ENCODE measurements around the gene PFDN4. TPM values are rescaled to one million over a fixed set of nuclear protein-coding genes. Genes with fewer than 3 reads are reported as not detected.
"Not testable (repeated sequence)": the region's sequence is repeated elsewhere in the genome, so short reads cannot be mapped to it uniquely, and the experiment has no call there.

PFDN4 gene
- total RNA-seq, 1 donor from 2014 or later = 72.6 TPM

DNA sequence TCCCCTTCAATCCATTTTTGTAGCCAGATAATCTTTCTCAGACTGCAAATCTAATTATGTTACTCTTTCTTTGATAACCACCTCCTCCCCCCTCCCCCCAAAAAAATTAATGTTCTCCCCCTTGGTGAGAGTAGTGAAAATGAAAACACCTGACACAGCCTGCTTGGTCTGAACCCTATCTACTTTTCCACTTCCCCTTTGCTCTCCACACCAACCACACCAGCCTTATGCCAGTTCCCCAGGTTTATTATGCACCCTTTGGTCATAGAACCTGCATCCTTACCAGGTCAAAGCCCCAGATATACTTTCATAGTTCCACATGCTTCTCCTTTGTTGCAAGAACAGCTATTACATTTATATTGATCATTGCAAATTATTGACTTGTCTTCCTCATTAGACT is 19.4 kb downstream of the PFDN4 start:
- no peak overlapping the region for H3K27ac Mint-ChIP-seq
- intact Hi-C loops (cut with micrococcal nuclease) = no loop called here
- H3K9me3 Mint-ChIP-seq = peaks cover 15% of the 10 kb centered on the region
- peaks cover 3% of the 10 kb centered on the region for H3K27me3 Mint-ChIP-seq (ENCODE audit: insufficient read depth)
- DNase-seq (ENCODE audit: low spot score) = no peak
- H3K4me1 Mint-ChIP-seq (ENCODE audit: low read depth) = peaks cover 11% of the 10 kb centered on the region
- no peak overlapping the region for H3K4me3 Mint-ChIP-seq
- peaks cover 1% of the 10 kb centered on the region for H3K36me3 Mint-ChIP-seq (ENCODE audit: low read depth)

DNA sequence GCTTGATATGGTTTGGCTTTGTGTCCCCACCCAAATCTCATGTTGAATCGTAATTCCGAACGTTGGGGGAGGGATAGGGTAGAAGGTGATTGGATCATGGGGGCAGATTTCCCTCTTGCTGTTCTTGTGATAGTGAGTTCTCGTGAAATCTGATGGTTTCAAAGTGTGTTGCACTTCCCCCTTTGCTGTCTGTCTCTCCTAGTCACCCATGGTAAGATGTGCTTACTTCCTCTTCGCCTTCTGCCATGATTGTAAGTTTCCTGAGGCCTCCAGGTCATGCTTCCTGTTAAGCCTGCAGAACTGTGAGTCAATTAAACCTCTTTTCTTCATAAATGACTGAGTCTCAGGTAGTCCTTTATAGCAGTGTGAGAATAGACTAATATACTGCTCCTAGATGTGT is 19.9 kb downstream of the PFDN4 start:
- no peak for DNase-seq (ENCODE audit: low spot score)
- intact Hi-C loops (cut with micrococcal nuclease) = no loop called here
- peaks cover 6% of the 10 kb centered on the region for H3K4me1 Mint-ChIP-seq (ENCODE audit: low read depth)

DNA sequence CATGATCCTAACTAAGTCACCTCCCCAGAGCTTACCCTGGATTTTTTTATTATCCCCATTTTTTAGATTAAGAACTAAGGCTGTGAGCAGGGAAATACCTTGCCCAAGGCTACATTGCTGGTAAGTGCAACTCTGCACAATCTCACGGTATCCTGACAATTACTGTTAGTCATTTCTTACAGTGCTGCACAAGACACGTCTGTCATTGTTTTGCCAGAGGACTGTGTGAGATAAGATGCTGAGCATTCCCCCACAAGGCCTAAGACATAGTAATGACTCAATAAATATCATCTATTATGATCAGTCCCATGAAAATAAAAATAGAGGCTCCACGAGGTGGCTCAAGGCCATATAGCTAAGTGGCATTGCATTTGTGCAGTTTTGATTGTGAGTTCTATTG is 21.0 kb downstream of the PFDN4 start:
- Mint-ChIP-seq H3K36me3 (ENCODE audit: low read depth) (peaks cover 1% of the 10 kb centered on the region), H3K27me3 (ENCODE audit: insufficient read depth) (peaks cover 5% of the 10 kb centered on the region), H3K27ac (no peak overlapping the region), H3K4me1 (ENCODE audit: low read depth) (peaks cover 6% of the 10 kb centered on the region), H3K4me3 (no peak overlapping the region), H3K9me3 (peaks cover 19% of the 10 kb centered on the region)
- no peak for DNase-seq (ENCODE audit: low spot score)
- intact Hi-C loops (cut with micrococcal nuclease) = no loop called here

More for the DNA sequence above, 19.9 kb downstream of the PFDN4 start:
- Mint-ChIP-seq H3K27ac (no peak overlapping the region), H3K27me3 (ENCODE audit: insufficient read depth) (peaks cover 5% of the 10 kb centered on the region), H3K9me3 (peaks cover 19% of the 10 kb centered on the region), H3K36me3 (ENCODE audit: low read depth) (peaks cover 1% of the 10 kb centered on the region), H3K4me3 (no peak overlapping the region)

DNA sequence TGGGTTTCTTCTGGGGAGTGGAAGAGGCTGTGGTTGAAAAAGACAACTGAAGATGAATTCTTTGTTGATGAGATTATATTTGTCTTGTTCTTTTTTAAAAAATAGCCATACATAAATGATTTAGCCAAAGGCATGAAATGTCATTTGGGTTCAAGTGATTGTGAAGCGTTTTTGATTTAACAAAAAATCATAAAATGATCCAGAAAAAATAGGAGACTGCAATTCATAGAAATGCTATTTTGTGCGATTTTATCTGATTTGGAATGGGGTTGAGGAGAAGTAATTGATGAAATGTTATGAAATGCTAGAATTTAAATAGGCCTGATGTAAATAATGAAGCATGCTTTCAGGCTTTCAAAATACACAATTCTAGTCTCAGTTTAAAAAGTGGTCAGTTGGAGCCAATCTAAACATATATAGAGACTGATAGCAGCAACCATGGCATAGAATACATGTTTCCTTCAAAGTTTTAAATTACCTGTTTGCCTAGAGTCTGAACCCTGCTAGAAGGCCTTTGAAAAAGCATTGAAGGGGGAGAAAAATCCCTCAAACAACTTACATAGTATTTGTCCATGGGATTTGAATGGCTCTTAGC is 21.8 kb downstream of the PFDN4 start:
- Mint-ChIP-seq H3K27me3 (ENCODE audit: insufficient read depth) (peaks cover 5% of the 10 kb centered on the region), H3K36me3 (ENCODE audit: low read depth) (peaks cover 1% of the 10 kb centered on the region), H3K9me3 (peaks cover 19% of the 10 kb centered on the region), H3K4me3 (no peak overlapping the region), H3K27ac (no peak overlapping the region), H3K4me1 (ENCODE audit: low read depth) (peaks cover 6% of the 10 kb centered on the region)
- intact Hi-C loops (cut with micrococcal nuclease) = no loop called here
- DNase-seq (ENCODE audit: low spot score) = no peak

DNA sequence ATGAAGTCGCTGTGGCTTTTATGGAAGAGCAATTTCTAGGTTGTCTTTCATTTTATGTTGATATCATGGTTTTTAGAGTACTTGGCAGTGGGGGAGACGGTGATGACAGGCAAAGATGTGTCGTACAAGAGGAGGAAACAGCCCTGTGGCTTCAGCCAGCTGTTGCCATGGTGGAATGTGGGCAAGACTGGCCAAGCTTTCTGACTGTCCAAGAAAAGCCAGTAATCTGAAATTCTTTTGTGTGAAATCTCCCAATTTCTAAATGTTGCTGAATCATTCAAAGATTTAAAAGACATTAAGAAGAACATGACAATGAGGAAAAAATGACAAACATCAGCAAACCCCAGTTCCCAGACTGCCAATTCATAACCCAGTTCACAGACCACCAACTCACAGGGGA is 23.1 kb downstream of the PFDN4 start:
- peaks cover 1% of the 10 kb centered on the region for H3K36me3 Mint-ChIP-seq (ENCODE audit: low read depth)
- peaks cover 5% of the 10 kb centered on the region for H3K27me3 Mint-ChIP-seq (ENCODE audit: insufficient read depth)
- H3K9me3 Mint-ChIP-seq = peaks cover 23% of the 10 kb centered on the region
- DNase-seq (ENCODE audit: low spot score) = no peak
- peaks cover 6% of the 10 kb centered on the region for H3K4me1 Mint-ChIP-seq (ENCODE audit: low read depth)
- H3K27ac Mint-ChIP-seq = no peak overlapping the region
- intact Hi-C loops (cut with micrococcal nuclease) = no loop called here
- no peak overlapping the region for H3K4me3 Mint-ChIP-seq

DNA sequence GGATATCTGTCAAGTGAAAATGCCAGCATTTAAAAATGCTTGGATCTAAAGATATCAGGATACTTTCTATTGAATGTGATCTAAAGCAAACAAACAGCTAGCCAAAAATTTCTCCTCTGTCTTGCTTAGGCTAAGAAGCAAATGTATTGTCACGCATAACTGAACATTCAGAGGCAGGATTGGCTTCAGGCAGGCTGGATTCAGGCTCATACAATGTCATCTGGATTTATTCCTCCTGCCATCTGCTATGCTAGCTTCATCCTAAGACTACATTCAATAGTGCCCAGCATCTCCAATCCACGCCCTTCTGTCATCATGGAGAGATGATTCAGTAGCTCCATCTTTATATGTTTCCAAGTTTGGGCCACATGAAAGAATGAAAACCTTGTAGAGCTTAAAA is 27.1 kb downstream of the PFDN4 start:
- no peak overlapping the region for H3K27ac Mint-ChIP-seq

DNA sequence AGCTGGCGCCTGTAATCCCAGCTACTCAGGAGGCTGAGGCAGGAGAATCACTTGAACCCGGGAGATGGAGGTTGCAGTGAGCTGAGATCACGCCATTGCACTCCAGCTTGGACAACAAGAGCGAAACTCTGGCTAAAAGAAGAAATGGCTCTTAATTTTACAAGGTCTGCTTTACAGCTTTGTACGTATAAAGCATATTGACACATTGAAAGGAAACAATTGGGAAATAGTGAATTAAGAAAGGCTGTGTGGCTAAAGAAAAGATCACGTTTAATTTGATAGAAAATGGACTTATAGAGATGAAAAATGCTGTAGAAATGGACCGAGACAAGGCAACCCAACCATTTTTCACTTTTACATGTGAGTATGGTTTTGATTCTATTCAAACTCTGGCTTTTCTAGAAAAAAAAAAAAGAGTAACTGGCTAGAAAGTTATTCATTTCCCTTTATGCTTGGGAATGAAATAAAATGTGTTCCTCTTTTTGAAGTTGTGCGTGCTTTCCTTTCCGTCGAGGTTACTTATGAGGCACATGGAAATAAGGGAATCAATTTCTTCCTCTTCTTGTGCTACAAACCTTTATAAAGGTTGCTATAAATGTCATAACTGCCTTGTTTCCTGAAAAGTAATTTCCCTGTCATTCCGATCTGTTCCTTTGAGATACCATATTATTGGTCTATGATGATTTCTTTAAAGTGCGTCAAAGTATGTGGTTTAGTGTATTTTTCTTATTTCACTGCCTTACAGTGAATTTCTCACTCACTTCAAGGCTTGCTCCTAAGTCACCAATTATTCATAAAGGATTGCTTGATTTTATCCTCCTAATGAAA is 29.4 kb downstream of the PFDN4 start:
- Mint-ChIP-seq H3K36me3 (ENCODE audit: low read depth) (no peaks in the 10 kb centered on the region), H3K27ac (no peak overlapping the region), H3K4me1 (ENCODE audit: low read depth) (no peaks in the 10 kb centered on the region), H3K9me3 (peaks cover 8% of the 10 kb centered on the region), H3K4me3 (no peak overlapping the region), H3K27me3 (ENCODE audit: insufficient read depth) (peaks cover 4% of the 10 kb centered on the region)
- no peak for DNase-seq (ENCODE audit: low spot score)
- intact Hi-C loops (cut with micrococcal nuclease) = no loop called here

More for the DNA sequence above, 27.1 kb downstream of the PFDN4 start:
- Mint-ChIP-seq H3K27me3 (ENCODE audit: insufficient read depth) (peaks cover 5% of the 10 kb centered on the region), H3K36me3 (ENCODE audit: low read depth) (no peaks in the 10 kb centered on the region), H3K9me3 (peaks cover 12% of the 10 kb centered on the region), H3K4me3 (no peak overlapping the region), H3K4me1 (ENCODE audit: low read depth) (no peaks in the 10 kb centered on the region)
- no peak for DNase-seq (ENCODE audit: low spot score)
- intact Hi-C loops (cut with micrococcal nuclease) = no loop called here

DNA sequence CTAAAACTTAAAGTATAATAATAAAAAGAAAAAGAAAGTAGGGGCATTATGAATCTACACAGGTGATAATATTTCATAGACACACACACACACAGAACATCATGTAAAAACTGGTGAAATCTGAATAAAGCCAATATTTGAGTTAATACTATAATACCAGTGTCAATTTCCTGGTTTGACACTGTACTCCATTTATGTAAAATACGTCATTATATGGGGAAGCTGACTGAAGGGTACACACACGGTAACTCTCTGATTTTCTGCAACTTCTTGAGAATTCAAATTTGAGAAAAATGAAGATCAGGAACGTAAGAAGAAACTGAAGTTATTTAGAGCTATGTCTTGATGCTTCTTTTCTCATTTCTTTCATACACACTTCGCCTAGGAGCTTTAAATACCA is 36.2 kb downstream of the PFDN4 start:
- Mint-ChIP-seq H3K4me1 (ENCODE audit: low read depth) (no peaks in the 10 kb centered on the region), H3K9me3 (no peaks in the 10 kb centered on the region), H3K27ac (no peak overlapping the region), H3K36me3 (ENCODE audit: low read depth) (no peaks in the 10 kb centered on the region), H3K4me3 (no peak overlapping the region), H3K27me3 (ENCODE audit: insufficient read depth) (peaks cover 6% of the 10 kb centered on the region)
- intact Hi-C loops (cut with micrococcal nuclease) = no loop called here
- DNase-seq (ENCODE audit: low spot score) = no peak

DNA sequence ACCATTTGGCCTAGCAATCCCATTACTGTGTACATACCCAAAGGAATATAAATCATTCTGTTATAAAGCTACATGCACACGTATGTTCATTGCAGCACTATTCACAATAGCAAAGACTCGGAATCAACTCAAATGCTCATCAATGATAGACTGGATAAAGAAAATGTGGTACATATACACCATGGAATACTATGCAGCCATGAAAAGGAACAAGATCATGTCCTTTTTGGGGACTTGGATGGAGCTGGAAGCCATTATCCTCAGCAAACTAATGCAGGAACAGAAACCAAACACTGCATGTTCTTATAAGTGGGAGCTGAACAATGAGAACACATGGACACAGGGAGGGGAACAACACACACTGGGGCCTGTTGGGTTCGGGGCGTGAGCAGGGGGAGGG is 40.8 kb downstream of the PFDN4 start:
- intact Hi-C loops (cut with micrococcal nuclease); H3K27me3 Mint-ChIP-seq (ENCODE audit: insufficient read depth); H3K9me3 Mint-ChIP-seq; H3K27ac Mint-ChIP-seq; H3K4me1 Mint-ChIP-seq (ENCODE audit: low read depth); DNase-seq (ENCODE audit: low spot score); H3K36me3 Mint-ChIP-seq (ENCODE audit: low read depth); H3K4me3 Mint-ChIP-seq: not testable (repeated sequence)

DNA sequence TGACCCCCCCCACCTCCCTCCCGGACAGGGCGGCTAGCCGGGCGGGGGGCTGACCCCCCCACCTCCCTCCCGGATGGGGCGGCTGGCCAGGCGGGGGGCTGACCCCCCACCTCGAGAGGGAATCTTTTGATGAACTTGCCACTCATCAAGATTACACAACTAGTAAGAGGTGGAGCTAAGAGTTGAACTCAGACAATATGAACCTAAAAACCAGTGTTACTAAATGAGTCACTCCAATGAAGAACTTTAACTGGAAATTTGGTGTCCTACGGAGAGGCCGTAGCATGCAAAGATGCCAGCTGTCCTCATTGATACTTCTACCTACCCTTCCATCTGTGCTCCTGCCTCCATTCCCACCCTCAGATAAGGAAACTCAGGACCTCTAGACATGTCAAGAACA is 42.8 kb downstream of the PFDN4 start:
- no peaks in the 10 kb centered on the region for H3K9me3 Mint-ChIP-seq
- intact Hi-C loops (cut with micrococcal nuclease) = no loop called here
- H3K36me3 Mint-ChIP-seq (ENCODE audit: low read depth) = no peaks in the 10 kb centered on the region
- peaks cover 2% of the 10 kb centered on the region for H3K27me3 Mint-ChIP-seq (ENCODE audit: insufficient read depth)
- no peak for DNase-seq (ENCODE audit: low spot score)
- no peaks in the 10 kb centered on the region for H3K4me1 Mint-ChIP-seq (ENCODE audit: low read depth)
- H3K4me3 Mint-ChIP-seq = no peak overlapping the region
- no peak overlapping the region for H3K27ac Mint-ChIP-seq

DNA sequence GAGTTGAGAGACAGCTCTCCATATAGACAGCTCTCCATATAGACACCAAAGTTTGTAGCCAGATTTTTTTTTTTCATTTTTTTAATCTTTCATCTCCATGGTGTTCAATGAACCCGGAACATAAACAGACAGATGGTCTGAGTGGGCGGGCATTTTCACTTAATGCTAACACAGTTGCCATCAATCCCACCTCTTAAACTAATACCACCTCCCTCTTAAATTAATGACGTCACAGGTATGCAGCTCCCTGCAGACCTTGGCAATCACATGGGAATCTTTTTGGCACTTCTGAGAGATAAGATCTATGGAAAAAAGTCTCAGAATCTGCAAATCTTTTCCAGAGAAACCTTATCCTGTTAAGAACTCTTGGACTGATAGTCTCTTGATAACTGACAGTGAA is 43.2 kb downstream of the PFDN4 start:
- Mint-ChIP-seq H3K27ac (no peak overlapping the region), H3K27me3 (ENCODE audit: insufficient read depth) (peaks cover 2% of the 10 kb centered on the region), H3K9me3 (no peaks in the 10 kb centered on the region), H3K4me1 (ENCODE audit: low read depth) (no peaks in the 10 kb centered on the region), H3K4me3 (no peak overlapping the region), H3K36me3 (ENCODE audit: low read depth) (no peaks in the 10 kb centered on the region)
- intact Hi-C loops (cut with micrococcal nuclease) = no loop called here
- DNase-seq (ENCODE audit: low spot score) = no peak

DNA sequence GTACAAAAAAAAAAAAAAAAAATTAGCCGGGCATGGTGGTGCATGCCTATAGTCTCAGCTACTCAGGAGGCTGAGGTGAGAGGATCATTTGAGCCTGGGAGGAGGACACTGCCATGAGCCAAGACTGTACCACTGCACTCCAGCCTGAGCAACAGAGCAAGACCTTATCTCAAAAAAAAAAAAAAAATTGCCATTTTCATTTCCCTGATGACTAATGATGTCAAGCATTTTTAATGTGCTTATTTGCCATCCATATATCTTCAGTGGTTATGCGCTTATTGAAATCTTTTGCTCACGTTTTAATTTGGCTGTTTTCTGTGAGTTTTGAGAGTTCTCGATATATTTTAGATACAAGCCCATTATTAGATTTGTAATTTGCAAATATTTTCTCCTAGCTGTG is 46.7 kb downstream of the PFDN4 start:
- Mint-ChIP-seq H3K27ac (no peak overlapping the region), H3K9me3 (no peaks in the 10 kb centered on the region), H3K4me3 (no peak overlapping the region), H3K27me3 (ENCODE audit: insufficient read depth) (no peaks in the 10 kb centered on the region), H3K4me1 (ENCODE audit: low read depth) (no peaks in the 10 kb centered on the region), H3K36me3 (ENCODE audit: low read depth) (no peaks in the 10 kb centered on the region)
- DNase-seq (ENCODE audit: low spot score) = no peak
- intact Hi-C loops (cut with micrococcal nuclease) = no loop called here

DNA sequence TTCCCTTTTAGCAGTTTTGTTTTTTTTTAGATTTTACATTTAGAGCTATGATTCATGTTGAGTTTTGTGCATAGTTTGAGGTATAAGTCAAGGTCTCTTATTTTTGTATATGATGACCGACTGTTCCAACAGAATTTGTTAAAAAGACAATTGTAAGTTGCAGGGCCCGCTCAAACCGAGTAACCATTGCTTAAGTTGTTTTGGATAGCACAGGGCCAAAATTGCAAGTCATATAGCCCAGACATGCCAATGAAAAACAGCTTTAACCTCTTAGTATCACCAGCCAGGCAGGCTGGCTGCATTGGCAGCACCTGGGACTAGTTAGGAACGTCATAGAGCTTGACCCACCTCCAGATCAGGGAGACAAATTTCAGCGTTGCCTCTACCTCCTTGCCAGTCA is 47.3 kb downstream of the PFDN4 start:
- Mint-ChIP-seq H3K4me1 (ENCODE audit: low read depth) (no peaks in the 10 kb centered on the region), H3K9me3 (no peaks in the 10 kb centered on the region), H3K27me3 (ENCODE audit: insufficient read depth) (no peaks in the 10 kb centered on the region), H3K4me3 (no peak overlapping the region), H3K27ac (no peak overlapping the region), H3K36me3 (ENCODE audit: low read depth) (no peaks in the 10 kb centered on the region)
- intact Hi-C loops (cut with micrococcal nuclease) = no loop called here
- DNase-seq (ENCODE audit: low spot score) = no peak
